H7 (cell line): ENCODE data around the gene QPCTL. TPM values are rescaled to one million over a fixed set of nuclear protein-coding genes. Genes with fewer than 3 reads are reported as not detected.
"Not testable (repeated sequence)": the region's sequence is repeated elsewhere in the genome, so short reads cannot be mapped to it uniquely, and the experiment has no call there.

ENCODE experiments used
- DNase-seq: peaks from one replicate; pipeline ENCODE4 v3.0.0; 2012
- H3K27me3 ChIP-seq: 2 replicates; pipeline ENCODE4 v1.6.0; 2011; ENCODE audit warnings: mild to moderate bottlenecking, low read length; ENCODE audit not compliant: control insufficient read depth, insufficient read depth
- H3K36me3 ChIP-seq: replicated peaks from 2 replicates; pipeline ENCODE4 v1.5.1; 2011; ENCODE audit warnings: low read length; ENCODE audit not compliant: control insufficient read depth, insufficient read depth
- H3K4me3 ChIP-seq: 2 replicates; pipeline ENCODE4 v1.5.1; 2011; ENCODE audit warnings: low read depth, mild to moderate bottlenecking, control low read depth, low read length, moderate library complexity; ENCODE audit not compliant: insufficient read depth
- total RNA-seq: library from RNA; depleted of rRNA; stranded (reverse); fragments of >200 nt; shearing (Covaris generic); gene quantifications from 2 replicates; pipeline ENCODE4 v1.2.3, GENCODE V29; 2014

Gene QPCTL
- total RNA-seq, 1 experiment from 2014 or later, result 30.1 TPM

- Histone ChIP-seq H3K36me3 (0 out of 2 replicates have a peak, but pooled peaks cover 1% of the 10 kb centered on the region), H3K4me3 (peak overlapping the region; percentile 49), H3K27me3 (no peaks in the 10 kb centered on the region)
- peak; percentile 62 for DNase-seq
Observed at GRCh38 chr19:45717983-45718650, 25.7 kb downstream of the QPCTL start.

- H3K4me3 ChIP-seq, H3K27me3 ChIP-seq: not testable (repeated sequence)
Observed at GRCh38 chr19:45720065-45720464, 27.6 kb downstream of the QPCTL start.

GRCh38 chr19:45728683-45729082 is 36.2 kb downstream of the QPCTL start:
- not testable (repeated sequence) for H3K36me3 ChIP-seq, H3K4me3 ChIP-seq, DNase-seq, H3K27me3 ChIP-seq

More at GRCh38 chr19:45720065-45720464, 27.6 kb downstream of the QPCTL start:
- not testable (repeated sequence) for H3K36me3 ChIP-seq, DNase-seq

GRCh38 chr19:45729800-45730290 is 37.4 kb downstream of the QPCTL start:
- no peaks in the 10 kb centered on the region for H3K36me3 ChIP-seq
- H3K27me3 ChIP-seq, result no peaks in the 10 kb centered on the region
- DNase-seq, result peak; percentile 50
- H3K4me3 ChIP-seq, result peak overlapping the region; percentile 66

GRCh38 chr19:45730368-45731288 is 38.2 kb downstream of the QPCTL start, which contains the start of gene FBXO46:
TSS of gene FBXO46 (minus strand) at chr19:45730896. CDS start at chr19:45713495, 17,401 bp downstream.
- peak; percentile 97 for DNase-seq
- no peaks in the 10 kb centered on the region for H3K27me3 ChIP-seq
- no peaks in the 10 kb centered on the region for H3K36me3 ChIP-seq
- H3K4me3 ChIP-seq, result peak within 1 kb of the TSS; percentile 66

- no peaks in the 10 kb centered on the region for H3K36me3 ChIP-seq
- H3K27me3 ChIP-seq, result no peaks in the 10 kb centered on the region
- DNase-seq, result peak; percentile 38
- no peak within 1 kb of the TSS for H3K4me3 ChIP-seq
Observed at GRCh38 chr19:45733160-45733810, 40.8 kb downstream of the QPCTL start, which contains the start of gene MEIOSIN. TSS of gene MEIOSIN (plus strand) at chr19:45733439. CDS start at chr19:45735377, 1,938 bp downstream.

GRCh38 chr19:45739498-45740439 is 47.3 kb downstream of the QPCTL start:
- Histone ChIP-seq H3K27me3 (no peaks in the 10 kb centered on the region), H3K36me3 (no peaks in the 10 kb centered on the region), H3K4me3 (no peak overlapping the region)
- peak; percentile 41 for DNase-seq

- Histone ChIP-seq H3K4me3 (no peak overlapping the region), H3K27me3 (no peaks in the 10 kb centered on the region), H3K36me3 (no peaks in the 10 kb centered on the region)
- no peak for DNase-seq
Observed at GRCh38 chr19:45742969-45743368, 50.5 kb downstream of the QPCTL start.

- no peak for DNase-seq
- Histone ChIP-seq H3K36me3 (no peaks in the 10 kb centered on the region), H3K4me3 (no peak overlapping the region), H3K27me3 (no peaks in the 10 kb centered on the region)
Observed at GRCh38 chr19:45745606-45746005, 53.1 kb downstream of the QPCTL start.

GRCh38 chr19:45746866-45747265 is 54.4 kb downstream of the QPCTL start:
- Histone ChIP-seq H3K4me3 (no peak overlapping the region), H3K27me3 (no peaks in the 10 kb centered on the region), H3K36me3 (no peaks in the 10 kb centered on the region)
- no peak for DNase-seq

GRCh38 chr19:45747513-45747912 is 55.0 kb downstream of the QPCTL start:
- Histone ChIP-seq H3K4me3 (no peak overlapping the region), H3K27me3 (no peaks in the 10 kb centered on the region), H3K36me3 (no peaks in the 10 kb centered on the region)
- DNase-seq, result no peak

GRCh38 chr19:45751483-45751882 is 59.0 kb downstream of the QPCTL start:
- H3K36me3 ChIP-seq, H3K4me3 ChIP-seq, H3K27me3 ChIP-seq, DNase-seq: not testable (repeated sequence)

GRCh38 chr19:45752639-45753038 is 60.2 kb downstream of the QPCTL start:
- Histone ChIP-seq H3K27me3 (no peaks in the 10 kb centered on the region; the same call in 1 of the 2 replicates), H3K36me3 (no peaks in the 10 kb centered on the region), H3K4me3 (no peak overlapping the region)
- no peak for DNase-seq
